ENCODE measurements around the gene ATP2B2.

- TF ChIP-seq CTCF (conservative IDR thresholded peaks at IDR 0.05; ENCODE audit: low read length): no peak
- TF ChIP-seq EZH2phosphoT487 (IDR thresholded peaks at IDR 0.05; ENCODE audit: borderline replicate concordance): no peak
Observed at GRCh38 chr3:10319251-10319650, 186.1 kb downstream of the ATP2B2 start.

Data from Loucy (cell line).